Stimulated activated CD8-positive, alpha-beta memory T cell treated with anti-CD3 and anti-CD28 coated beads, Interleukin-7, amount 100 ng/mL, for 24 hours (primary cell): ENCODE results near the gene PDE4B.
"Not testable (repeated sequence)": the region's sequence is repeated elsewhere in the genome, so short reads cannot be mapped to it uniquely, and the experiment has no call there.

ENCODE experiments used
- DNase-seq: peaks from one replicate; pipeline ENCODE4 v3.0.0-alpha.2; 2020; ENCODE audit warnings: low read depth

Gene PDE4B

DNA sequence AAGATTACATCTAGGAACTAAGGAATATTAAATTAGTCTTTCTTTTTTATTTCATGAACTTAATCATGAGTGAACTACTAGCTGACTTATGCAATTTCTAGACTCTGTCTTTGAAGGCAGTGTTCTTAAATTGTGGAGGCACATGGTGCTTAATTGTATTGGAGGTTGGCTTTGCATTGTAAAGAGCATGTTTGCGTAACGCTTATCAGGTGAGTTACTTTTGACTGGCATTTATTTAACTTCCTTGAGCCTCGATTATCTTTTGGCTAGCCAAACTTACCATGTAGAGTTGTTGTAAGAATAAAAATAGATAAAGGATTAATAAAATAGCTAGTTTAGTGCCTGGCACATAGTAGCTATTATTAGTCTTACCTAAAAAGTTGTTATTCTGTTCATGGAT, 262.4 kb downstream of the PDE4B start:
- DNase-seq, result no peak

DNA sequence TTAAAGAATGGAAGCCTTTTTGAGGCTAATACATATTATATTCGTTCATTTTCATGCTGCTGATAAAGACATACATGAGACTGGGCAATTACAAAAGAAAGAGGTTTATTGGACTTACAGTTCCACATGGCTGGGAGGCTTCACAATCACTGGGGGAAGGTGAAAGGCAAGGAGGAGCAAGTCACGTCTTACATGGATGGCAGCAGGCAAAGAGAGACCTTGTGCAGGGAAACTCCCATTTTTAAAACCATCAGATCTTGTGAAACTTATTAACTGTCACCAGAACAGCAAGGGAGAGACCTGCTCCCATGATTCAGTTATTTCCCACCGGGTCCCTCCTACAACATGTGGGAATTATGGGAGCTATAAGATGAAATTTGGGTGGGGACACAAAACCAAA, 264.8 kb downstream of the PDE4B start:
- not testable (repeated sequence) for DNase-seq

DNA sequence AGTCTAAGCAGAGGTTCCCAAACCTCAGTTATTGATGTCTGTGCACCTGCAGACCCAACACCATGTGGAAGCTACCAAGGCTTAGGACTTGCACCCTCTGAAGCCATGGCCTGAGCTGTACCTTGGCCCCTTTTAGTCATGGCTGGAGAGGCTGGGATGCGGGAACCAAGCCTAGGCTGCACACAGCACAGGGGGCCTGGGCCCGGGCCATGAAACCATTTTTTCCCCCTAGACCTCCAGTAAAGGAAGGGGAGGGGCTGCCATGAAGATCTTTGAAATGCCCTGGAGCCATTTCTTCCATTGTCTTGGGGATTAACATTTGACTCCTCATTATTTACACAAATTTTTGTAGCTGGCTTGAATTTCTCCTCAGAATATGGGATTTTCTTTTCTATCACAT, 265.9 kb downstream of the PDE4B start:
- DNase-seq, result no peak

DNA sequence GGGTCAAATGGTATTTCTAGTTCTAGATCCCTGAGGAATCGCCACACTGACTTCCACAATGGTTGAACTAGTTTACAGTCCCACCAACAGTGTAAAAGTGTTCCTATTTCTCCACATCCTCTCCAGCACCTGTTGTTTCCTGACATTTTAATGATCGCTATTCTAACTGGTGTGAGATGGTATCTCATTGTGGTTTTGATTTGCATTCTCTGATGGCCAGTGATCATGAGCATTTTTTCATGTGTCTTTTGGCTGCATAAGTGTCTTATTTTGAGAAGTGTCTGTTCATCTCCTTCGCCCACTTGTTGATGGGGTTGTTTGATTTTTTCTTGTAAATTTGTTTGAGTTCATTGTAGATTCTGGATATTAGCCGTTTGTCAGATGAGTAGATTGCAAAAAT, 274.5 kb downstream of the PDE4B start:
- DNase-seq, result not testable (repeated sequence)

DNA sequence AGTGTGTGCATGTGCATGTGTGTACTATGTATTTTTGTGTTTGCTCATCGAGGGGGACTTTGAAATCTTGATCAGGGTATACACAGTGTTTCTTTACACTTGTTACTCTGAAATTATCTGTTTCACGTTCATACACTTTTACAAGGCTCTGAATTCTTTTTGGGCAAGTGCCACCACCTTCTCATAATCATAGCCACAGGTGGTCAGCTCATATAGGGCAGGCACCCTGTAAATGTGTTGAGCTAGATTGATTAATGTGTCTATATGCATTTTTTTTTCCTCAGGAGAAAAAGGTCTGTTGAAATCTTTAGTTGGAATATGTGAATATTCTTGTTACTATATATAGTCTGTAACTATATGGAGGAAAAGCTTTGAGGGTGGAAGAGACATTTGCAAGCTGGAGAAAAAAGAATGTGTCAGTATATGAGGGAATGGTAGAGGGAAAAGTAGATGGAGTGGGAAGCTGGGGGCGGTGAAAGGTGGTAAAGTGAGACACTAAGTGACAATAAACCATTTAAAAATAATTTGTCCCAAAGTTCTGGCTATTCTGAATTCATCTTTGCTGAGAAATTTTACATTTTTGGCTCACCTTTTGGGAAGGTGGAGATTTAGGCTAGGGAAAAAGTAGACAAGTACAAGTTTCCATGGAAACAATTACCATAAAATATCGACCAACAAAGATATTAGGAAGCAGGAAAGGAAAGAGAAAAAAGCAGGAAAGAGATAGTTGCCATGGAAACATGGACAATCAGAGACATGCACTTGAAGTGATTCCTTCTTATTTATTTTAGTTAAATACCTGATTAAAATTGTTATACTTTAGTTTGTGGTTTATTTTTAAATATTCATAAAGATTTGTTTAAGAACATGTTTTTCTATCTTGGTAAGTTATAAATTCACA, 277.5 kb downstream of the PDE4B start:
- DNase-seq, result no peak

DNA sequence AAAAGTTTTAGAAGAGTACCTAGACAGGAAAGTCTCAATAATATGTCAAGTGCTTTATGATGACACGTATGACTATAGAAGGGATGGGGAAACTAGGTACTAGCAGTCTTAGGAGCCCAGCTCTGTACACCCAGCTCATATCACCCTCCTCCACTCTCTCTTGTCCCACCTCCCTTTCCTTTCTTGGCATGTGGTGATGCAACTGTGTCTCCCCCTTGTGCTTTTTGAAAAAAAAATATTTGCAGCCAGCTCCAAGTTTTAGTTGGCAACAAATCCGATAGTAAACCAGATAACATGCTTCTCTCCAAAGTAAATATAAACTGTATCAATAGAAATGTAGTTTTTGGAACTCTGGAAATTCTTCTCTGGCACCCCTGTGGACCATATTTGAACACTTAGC, 280.7 kb downstream of the PDE4B start:
- no peak for DNase-seq

DNA sequence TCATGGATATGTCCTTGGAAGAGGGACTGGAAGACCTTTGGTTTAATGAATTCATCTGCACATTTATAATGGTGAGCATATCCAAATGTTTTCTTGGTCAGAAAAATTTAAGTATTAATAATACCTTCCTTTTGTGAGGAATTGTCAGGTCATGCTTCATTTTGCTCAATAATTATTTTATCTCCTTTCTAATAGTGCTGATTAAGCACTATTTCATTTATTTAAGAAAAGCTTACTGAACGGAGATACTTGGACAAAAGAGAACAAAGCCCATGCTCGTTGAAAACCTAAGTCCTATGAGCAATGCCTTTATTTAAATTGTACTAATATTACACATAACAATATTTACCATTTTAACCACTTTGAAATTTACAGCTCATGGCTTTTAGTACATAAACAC, 281.5 kb downstream of the PDE4B start:
- DNase-seq, result no peak

DNA sequence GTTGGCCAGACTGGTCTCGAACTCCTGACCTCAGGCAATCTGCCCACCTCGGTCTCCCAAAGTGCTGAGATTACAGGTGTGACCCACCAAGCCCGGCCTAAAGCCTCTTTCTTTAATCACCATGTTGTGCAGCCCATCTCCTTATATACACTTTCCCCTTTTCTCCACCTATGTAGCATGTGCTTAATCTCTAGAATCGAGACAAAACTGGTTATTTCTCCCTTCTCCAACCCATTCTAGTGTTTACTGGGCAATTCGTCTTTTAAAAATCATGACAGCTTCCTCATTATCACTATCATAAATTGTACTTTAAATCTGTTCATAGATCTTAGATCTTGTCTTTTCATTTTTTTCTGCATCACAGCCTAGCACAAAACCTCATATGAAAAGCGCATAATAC, 285.7 kb downstream of the PDE4B start:
- no peak for DNase-seq

DNA sequence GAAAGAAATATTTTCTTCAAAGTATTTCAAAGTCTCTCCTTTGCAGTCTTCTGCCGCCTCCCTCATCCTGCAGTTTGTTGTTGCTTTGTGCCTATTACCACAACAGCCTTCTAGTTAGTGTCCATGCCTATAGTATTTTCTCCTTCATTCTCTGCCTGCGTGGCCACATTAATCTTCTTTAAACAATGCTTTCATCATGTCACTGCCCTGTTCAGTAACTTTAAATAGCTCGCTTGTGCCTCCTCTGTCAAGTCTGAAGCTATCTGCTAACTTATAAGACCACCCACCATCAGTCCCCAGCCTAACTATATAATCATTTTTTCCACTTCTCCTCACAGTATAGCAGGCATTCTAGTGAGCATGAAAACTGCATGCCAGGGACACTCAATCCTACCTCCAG, 290.3 kb downstream of the PDE4B start:
- DNase-seq, result no peak

DNA sequence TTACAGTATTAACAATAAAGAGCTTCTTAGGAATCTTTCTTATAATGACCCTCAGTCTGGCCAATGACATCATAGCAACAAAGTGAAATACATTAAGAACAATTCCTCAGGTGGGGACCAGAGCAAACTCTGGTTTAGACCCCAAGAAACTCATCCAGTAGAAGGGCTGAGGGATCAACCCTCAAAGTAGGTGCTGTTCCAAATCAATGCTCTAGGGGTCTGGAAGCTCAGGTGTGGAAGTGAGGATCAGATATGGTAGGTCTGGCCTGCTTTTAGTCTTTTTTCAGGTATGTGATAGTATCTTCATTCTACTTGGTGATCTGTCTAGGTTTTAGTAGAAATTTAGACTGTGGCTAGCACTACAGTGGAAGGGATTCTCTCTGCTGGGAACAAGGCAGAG, 291.7 kb downstream of the PDE4B start:
- DNase-seq, result no peak

DNA sequence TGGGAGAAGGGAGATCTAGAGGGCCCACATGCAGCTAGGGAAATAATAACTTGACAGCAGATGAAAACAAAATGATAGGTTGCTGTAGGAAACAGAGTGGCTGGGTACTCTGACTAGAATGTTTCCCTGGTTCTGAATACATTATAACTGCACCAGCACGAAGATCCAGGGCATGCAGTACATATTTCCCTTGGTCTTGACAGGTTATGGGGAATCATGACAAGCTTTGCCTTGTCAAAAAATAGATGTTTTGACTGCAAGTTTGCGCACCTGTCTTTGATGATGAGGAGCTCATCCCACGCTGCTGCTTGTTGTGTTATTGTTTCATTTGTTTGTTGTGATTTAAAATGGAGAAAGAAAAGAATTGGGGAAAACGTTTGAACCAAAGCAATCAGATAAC, 292.9 kb downstream of the PDE4B start:
- DNase-seq, result no peak

DNA sequence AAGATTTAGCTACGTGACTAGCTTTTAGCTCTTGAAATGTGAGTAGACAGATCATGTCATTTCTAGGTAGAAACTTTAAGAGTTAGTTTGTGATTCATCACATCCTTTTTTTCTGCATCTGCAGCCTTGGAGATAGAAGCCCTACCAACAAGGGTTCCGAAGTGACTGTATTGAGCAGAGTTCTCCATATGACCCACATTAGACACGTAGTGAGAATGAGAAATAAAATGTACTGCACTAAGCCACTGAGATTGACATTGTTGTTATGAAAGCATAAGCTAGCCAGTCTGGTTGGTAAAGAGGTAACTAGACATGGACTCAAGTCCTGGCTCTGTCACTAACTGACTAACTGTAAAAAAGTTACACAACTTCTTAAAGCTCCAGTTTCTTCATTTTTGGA, 296.1 kb downstream of the PDE4B start:
- DNase-seq, result no peak

DNA sequence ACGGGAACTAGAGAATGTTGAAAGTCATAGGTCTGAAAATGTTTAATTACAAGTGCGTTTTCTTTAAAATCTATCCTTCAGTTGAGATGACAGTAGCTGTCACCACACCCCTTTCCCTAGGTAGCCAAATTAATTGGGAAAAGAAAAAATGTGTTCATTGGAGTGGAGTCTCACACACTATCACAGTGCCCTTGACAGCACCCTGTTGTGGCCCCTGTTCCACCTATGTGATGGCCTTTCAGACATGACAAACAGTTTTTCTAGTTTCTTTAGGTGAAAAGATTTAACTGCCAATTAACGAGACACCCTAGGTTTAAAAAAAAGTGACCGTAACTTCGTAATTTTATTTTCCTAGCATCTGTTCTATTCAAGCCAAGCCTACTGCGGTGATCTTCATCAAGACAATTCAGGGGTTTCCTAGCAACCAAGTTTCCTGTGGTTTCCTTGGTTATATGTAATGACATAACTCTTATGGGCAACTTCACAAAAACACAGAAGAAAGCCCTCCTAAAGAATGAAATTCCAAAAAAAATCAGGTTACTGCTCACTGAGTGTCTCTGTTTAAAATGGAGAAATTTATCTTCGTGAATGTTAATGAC, 298.3 kb downstream of the PDE4B start:
- no peak for DNase-seq

DNA sequence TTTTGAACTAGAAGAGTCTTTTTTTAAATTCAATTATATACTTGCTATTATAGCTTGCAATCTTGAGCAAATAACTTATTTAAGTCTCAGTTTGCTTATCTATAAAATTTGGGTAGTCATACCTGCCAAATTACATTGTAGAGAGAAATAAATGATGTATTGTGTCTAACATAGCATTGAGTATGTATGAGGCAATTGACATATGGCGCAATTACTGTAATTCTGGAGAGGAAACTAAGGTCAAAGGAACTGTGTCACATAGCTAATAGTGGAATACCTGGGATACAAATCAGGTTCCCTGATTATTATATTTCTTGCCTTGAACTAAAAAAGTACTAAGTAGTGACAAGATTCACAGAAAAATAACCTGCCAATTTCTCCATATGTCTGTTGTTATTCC, 302.5 kb downstream of the PDE4B start:
- no peak for DNase-seq

DNA sequence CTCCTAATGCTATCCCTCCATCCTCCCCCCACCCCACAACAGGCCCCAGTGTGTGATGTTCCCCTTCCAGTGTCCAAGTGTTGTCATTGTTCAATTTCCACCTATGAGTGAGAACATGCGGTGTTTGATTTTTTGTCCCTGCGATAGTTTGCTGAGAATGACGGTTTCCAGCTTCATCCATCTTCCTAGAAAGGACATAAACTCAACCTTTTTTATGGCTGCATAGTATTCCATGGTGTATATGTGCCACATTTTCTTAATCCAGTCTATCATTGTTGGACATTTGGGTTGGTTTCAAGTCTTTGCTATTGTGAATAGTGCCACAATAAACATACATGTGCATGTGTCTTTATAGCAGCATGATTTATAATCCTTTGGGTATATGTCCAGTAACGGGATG, 308.3 kb downstream of the PDE4B start:
- not testable (repeated sequence) for DNase-seq

DNA sequence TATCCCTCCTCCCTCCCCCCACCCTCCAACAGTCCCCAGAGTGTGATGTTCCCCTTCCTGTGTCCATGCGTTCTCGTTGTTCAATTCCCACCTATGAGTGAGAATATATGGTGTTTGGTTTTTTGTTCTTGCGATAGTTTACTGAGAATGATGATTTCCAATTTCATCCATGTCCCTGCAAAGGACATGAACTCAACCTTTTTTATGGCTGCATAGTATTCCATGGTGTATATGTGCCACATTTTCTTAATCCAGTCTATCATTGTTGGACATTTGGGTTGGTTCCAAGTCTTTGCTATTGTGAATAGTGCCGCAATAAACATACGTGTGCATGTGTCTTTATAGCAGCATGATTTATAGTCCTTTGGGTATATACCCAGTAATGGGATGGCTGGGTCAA, 311.4 kb downstream of the PDE4B start:
- DNase-seq, result not testable (repeated sequence)

DNA sequence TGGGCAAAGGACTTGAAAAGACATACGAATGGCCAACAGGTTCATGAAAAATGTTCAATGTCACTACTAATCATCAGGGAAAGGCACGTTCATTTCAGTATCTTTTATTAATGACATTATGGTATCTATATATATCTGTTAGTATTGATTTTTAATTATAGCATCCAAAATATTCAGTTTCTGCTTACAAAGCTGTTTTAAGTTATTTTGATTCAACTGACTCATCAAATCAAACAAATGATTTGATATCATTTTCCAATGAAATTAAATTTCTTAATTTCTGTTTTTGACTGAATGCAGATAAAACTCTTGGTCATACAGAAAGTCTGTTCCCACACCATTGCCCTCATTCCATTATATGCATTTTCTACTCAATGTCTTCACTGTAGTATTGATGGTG, 315.9 kb downstream of the PDE4B start:
- DNase-seq, result no peak

DNA sequence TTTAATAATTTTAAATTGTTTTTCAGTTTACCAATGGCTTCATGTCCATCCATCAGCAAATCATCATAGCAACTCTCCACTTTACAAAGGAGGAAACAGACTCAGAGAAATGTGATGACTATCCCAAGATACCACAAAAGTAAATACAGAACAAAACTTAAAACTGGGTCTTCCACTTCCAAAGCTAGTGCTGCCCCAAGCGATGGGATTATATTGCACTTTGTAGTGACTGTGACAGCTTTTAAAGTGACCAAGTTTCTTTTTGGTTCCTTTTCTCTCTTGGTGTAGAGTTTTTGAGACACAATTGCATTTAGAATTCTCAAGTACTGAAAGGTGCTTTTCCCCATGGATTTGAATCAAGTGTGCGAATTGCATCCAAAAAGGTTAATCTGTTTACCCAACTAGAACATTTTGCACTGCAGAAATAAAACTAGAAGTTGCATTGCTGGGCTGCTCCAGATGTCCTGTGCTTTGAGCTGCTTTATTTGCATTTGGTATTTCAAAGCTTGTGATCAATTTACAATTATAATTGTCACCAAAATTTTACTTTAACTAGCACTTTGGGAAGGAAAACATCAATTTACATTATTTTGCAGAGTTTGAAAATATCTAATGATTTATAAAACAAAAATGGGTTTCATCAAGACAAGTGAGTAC, 320.2 kb downstream of the PDE4B start:
- no peak for DNase-seq

DNA sequence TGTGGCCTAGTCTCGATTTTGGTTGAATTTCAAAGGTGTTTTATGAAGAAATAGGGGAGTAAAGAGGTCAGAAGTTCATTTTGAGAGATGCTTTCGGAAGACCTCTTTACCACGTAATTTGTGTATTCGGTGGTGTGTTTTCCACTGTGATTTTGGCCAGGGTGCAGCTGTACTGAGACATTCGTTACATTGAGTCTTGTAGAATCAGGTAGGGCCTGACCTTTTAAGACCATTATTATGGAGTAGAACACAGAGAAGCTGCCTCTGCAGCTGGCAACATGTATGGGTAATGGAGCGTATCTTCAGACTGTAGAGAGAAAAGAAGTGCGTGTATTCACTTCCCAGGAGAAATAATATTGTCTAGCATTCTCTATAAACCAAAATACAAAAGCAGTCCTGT, 326.5 kb downstream of the PDE4B start:
- no peak for DNase-seq

DNA sequence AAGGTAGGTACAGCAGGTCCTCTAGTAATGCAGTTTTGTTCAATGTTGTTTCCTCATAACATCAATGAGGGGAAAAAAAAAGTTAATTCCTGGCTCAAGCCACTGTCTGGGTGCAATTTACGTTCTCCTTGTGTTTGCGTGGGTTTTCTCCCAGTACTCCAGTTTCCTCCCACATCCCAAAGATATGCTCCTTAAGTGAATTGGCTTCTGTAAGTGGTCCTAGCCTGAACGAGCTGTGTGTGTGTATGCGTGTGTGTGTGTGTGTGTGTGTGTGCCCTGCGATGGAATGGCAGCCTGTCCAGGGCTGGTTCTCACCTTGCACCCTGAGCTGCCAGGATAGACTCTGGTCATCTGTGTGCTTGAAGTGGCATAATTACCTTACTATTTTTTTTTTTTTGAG, 332.0 kb downstream of the PDE4B start:
- no peak for DNase-seq

DNA sequence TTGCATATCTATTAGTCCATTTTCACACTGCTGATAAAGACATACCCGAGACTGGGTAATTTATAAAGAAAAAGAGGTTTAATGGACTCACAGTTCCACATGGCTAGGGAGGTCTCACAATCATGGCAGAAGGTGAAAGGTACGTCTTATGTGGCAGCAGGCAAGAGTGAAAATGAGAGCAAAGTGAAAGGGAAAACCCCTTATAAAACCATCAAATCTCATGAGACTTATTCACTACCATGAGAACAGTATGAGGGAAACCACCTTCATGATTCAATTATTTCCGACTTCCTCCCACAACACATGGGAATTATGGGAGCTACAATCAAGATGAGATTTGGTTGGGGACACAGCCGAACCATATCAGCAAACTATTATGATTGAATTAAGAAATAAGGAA, 335.9 kb downstream of the PDE4B start:
- DNase-seq, result not testable (repeated sequence)

DNA sequence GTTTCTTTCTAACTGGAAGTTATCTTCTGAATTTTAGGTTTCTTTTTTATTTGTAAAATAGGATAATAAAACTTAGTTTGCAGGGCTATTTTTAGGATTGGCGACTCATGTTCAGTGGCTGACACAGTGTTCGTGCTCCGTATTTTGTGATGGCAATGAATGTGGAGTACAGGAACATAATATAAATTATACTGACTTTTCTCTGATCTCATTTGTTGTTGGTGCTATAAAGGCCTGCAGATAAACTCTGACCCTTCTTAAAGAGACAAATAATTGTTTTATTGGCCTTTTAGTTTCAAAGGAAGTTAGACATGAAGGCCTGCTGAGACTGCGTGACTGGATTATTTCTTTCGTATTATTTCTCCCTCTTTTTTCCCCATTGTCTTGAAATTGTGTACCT, 339.6 kb downstream of the PDE4B start:
- no peak for DNase-seq

DNA sequence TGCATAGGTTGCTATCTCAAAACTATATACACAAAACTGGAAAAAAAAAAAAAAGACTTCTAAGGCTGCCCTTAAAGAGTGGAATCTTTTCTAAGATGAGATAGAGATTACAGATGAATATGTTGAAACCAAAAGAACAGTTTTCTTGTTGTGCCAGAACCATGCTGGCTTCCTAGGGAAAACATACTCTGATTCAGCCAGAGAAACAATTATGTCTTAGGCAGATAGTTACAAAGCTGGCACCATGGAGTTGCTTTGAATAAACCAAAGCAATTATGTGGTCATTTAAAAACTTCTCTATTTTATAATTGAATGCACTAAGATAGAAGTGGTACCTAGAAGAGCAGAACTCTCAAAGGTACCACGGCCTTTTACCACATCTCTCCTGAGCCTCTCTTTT, 341.3 kb downstream of the PDE4B start:
- no peak for DNase-seq
